ENCODE measurements around the gene YEATS4.
A peak's percentile ranks its signal among the peaks of the same experiment; 100 is the strongest.

Gene YEATS4

GRCh38 chr12:69396041-69396440 is 36.5 kb downstream of the YEATS4 start:
- DNase-seq = no peak

- no peak for DNase-seq
Observed at GRCh38 chr12:69396963-69397362, 37.4 kb downstream of the YEATS4 start.

- DNase-seq = no peak
Observed at GRCh38 chr12:69397978-69398377, 38.4 kb downstream of the YEATS4 start.

DNA sequence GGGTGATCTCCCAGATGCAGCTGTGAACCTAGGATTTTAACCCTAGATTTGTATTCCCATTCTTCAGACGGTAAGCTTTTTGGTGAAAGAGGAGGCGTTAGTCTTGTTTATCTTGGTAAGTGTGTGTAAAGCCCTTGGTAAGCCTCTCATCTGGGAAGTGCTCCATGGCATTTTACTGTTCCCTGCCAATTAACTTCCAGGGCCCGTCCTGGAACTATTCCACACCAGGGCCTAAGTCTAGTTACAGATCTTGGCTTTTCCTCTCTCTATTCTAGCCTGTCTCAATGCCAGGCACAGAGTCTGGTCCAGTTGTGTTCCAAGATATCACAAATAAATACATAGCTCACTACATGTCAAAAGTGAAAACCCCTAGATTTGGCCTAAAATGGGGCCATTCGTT is 42.4 kb downstream of the YEATS4 start:
- no peak for DNase-seq

GRCh38 chr12:69404851-69405565 is 45.5 kb downstream of the YEATS4 start:
- DNase-seq = no peak

DNA sequence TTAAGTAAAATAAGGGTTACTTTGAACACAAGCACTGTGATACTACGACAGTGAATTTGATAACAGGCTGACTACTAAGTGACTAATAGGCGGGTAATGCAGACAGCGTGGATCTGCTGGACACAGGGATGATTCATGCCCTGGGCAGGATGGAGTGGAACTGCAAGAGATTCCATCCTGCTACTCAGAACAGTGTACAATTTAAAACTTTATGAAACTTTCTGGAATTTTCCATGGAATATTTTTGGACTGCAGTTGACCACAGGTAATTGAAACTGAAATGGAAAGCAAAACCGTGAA is 46.0 kb downstream of the YEATS4 start:
- peak; percentile 99 for DNase-seq

DNA sequence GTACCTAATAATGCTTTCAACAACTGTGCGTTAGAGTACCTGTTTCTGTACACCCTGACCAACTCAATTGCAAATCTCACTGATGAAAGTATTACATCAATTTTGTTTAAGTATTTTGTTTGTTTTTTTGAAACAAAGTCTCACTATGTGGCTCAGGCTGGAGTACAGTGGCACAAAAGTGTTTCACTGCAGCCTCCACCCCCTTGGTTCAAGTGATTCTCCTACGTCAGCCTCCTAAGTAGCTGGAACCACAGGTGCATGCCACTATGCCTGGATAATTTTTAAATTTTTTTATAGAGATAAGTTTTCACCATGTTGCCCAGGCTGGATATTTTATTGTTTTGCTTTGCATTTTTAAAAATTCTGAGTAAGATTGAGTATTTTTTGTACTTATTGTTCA is 46.7 kb downstream of the YEATS4 start:
- DNase-seq = no peak

GRCh38 chr12:69410571-69410970 is 51.0 kb downstream of the YEATS4 start:
- DNase-seq = no peak

DNA sequence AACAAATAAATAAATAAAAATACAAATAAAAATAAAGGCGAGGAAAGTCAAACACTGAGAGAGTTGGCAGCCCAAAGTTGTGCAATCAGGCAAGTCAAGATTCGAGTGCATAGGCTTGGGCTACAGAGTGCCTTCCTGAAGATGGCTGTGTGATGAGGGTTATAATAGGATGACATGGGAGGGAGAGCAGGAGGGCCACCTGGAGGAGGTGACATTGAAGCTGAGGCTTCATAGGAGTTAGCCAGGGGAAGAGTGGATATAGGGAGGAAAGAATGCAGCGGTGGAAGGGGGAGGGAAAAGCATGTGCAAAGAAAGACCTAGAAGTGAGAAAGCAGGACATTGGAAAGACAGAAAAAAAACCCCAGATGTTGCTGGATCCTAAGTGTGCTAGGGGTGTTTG is 53.1 kb downstream of the YEATS4 start:
- DNase-seq = no peak

- peak; percentile 99 for DNase-seq
Observed at GRCh38 chr12:69415471-69416275, 56.1 kb downstream of the YEATS4 start.

GRCh38 chr12:69417231-69417630 is 57.7 kb downstream of the YEATS4 start:
- no peak for DNase-seq

DNA sequence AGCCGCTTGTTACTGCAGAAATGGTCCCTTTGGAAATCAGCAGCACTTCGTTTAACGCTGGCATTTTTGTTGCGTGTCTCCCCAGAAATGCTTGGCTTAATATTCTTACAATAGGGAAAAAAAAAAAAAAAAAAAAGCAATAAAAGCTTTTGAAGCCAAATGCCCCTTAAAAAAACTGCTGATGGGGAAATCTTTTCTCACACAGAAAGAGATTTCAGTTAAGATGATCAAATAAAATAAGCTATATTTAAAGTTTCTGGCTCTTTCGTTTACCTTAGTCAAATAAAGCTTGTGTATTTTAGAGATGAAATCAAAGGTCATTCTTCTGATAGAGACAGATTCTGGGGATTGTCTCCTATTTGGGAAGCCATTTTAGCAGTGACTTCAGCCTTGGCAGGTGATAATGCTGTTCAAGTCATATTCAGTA is 58.2 kb downstream of the YEATS4 start:
- no peak for DNase-seq

DNA sequence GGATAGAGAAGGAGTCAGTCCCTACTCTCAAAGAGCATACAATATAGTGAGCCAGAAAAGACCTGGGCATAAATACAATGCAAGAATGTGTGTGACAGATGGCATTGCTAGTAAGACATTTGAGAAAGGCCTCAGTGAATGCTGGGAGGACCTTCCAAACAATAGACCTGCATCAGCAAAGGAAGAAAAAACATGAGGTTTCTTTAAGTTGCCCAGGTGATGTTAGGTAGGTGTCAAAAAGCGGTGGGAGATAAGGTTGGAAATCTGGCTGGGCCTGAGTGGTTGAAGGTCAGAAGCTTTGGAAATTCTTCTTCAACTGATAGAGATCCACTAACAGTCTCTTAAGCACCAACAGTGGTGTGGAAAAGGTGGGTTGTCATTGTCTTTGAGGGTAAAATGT is 60.2 kb downstream of the YEATS4 start:
- DNase-seq = no peak

DNA sequence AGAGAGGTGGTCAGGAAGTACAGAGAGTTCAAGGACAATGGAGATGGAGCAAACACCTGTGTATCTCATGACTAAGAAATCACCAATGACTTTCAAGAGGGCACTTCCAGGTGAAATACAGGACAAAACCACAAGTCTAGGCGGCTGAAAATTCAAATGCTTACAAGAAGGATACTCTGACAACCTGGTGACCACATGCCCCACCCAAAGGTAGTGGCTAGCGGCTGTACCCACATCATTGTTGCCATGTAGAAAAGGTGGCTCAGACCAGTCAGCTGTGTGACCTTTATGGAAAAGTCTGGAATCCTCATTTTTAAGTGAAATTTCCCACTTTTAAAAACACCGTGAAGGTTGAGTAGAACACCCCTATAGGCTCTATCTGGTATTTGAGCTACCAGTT is 62.0 kb downstream of the YEATS4 start:
- DNase-seq = no peak

GRCh38 chr12:69423037-69423905 is 63.7 kb downstream of the YEATS4 start:
- no peak for DNase-seq

DNA sequence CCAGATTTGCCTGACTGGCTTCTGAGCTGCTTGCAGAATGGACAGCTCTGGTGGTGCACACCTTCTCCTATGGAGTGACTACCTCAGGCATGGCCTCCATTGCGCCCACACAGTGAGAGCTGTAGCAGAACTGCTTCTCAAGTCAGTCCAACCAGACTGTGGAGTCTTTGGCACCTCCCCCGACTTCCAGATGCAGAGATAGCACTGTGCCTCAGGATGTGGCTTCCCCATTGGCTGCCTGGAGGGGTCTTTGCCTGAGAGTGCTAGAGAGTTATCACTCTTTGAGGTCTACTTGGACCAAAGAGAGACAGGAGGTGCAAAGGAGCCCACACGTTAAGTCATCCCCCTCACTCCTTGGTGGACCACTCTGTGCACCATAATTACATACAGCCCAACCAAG is 65.9 kb downstream of the YEATS4 start:
- DNase-seq = no peak

GRCh38 chr12:69428351-69429073 is 69.0 kb downstream of the YEATS4 start:
- DNase-seq = no peak

GRCh38 chr12:69430942-69431590 is 71.5 kb downstream of the YEATS4 start:
- no peak for DNase-seq

DNA sequence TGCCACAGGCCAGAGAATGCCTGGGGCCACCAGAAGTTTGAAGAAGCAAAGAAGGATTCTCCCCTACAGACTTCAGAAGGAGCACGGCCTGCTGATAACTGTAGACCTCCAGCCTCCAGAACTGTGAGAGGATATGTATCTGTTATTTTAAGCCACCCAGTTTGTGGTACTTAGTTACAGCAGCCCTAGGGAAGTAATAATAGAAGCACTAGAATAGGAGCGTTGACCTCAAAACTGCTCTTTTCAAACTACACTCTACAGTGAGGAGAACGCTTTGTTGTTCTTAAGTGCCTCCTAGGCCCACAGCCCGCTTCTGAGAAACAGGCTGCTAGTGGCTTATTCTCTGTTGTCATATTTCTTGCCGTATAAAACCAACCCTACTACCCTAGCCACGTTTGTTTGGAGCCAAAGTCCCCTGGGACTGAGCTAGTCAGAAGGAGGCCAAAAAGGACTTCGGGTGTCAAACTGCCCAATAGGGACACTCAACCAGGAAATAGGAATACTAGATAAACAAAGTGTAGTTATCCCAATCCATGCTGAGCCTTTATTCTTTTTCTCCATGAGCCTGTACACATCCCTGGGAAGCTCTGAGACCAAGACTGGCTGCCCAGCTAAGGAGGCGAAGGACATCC is 72.2 kb downstream of the YEATS4 start:
- DNase-seq = no peak

GRCh38 chr12:69433653-69434052 is 74.1 kb downstream of the YEATS4 start:
- no peak for DNase-seq

DNA sequence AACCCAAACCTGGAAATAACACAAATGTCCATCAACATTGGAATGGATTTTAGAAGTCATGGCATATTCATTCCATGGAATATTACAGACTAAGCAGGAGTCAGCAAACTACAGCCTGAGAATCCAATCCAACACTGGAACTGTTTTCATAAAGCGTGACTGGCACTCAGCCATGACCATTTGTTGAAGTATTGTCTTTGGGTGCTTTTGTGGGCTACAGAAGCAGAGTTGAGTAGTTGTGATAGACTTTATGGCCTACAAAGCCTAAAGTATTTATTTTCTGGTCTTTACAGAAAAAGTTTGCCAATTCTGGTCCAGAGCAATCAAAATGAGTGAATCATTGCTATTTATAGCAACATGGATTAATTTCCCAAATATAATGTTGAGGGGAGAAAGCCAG is 76.1 kb downstream of the YEATS4 start:
- DNase-seq = no peak

DNA sequence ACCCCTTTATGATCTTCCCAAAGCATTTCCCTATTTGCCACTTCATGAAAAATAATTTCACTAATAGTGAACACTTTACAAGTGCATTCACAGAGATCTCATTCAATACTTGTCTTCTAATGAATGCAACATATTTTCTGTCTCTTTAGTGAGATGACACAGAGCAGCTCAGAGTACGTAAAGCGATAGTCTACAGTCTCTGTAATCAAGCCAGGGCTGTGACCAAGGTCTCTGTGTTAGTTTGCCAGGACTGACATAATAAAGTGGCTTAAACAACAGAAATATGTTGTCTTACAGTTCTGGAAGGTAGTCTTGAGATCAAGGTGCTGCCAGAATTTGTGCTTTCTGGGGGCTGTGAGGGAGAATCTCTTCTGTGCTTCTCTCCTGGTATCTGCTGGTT is 77.5 kb downstream of the YEATS4 start:
- no peak for DNase-seq
